GM19023 (cell line): ENCODE data around the gene DYNLRB1.

ENCODE experiments used
- ATAC-seq: cut with Tn5 transposase; IDR thresholded peaks from one replicate; pipeline ENCODE4 v1.9.1; 2021; ENCODE audit warnings: mild to moderate bottlenecking, moderate library complexity; ENCODE audit not compliant: unreplicated experiment

The DYNLRB1 gene

GRCh38 chr20:34532756-34533155 lies 16.5 kb downstream of the DYNLRB1 start:
- no peak for ATAC-seq

GRCh38 chr20:34534391-34535165 lies 18.4 kb downstream of the DYNLRB1 start:
- ATAC-seq = no peak

- ATAC-seq = no peak
Measured at GRCh38 chr20:34535301-34535840, 19.1 kb downstream of the DYNLRB1 start.

GRCh38 chr20:34535857-34536256 lies 19.6 kb downstream of the DYNLRB1 start:
- ATAC-seq = no peak

- ATAC-seq = no peak
Measured at GRCh38 chr20:34536798-34537394, 20.7 kb downstream of the DYNLRB1 start.

- ATAC-seq = no peak
Measured at GRCh38 chr20:34537651-34538050, 21.4 kb downstream of the DYNLRB1 start.

- ATAC-seq = no peak
Measured at GRCh38 chr20:34538671-34539123, 22.5 kb downstream of the DYNLRB1 start.

- ATAC-seq = no peak
Measured at GRCh38 chr20:34539756-34540155, 23.5 kb downstream of the DYNLRB1 start.

GRCh38 chr20:34540596-34541263 lies 24.5 kb downstream of the DYNLRB1 start:
- ATAC-seq = no peak

- no peak for ATAC-seq
Measured at GRCh38 chr20:34541264-34541901, 25.2 kb downstream of the DYNLRB1 start.

- no peak for ATAC-seq
Measured at GRCh38 chr20:34541917-34542316, 25.7 kb downstream of the DYNLRB1 start.

- ATAC-seq = no peak
Measured at GRCh38 chr20:34542439-34542838, 26.2 kb downstream of the DYNLRB1 start.

- no peak for ATAC-seq
Measured at GRCh38 chr20:34543463-34544056, 27.3 kb downstream of the DYNLRB1 start.

- ATAC-seq = no peak
Measured at GRCh38 chr20:34544109-34544796, 28.0 kb downstream of the DYNLRB1 start.

GRCh38 chr20:34546751-34547181 lies 30.5 kb downstream of the DYNLRB1 start:
- ATAC-seq = no peak

GRCh38 chr20:34547844-34548613 lies 31.8 kb downstream of the DYNLRB1 start:
- no peak for ATAC-seq

GRCh38 chr20:34549291-34549928 lies 33.2 kb downstream of the DYNLRB1 start:
- ATAC-seq = no peak

GRCh38 chr20:34549929-34550305 lies 33.7 kb downstream of the DYNLRB1 start:
- ATAC-seq = no peak

- ATAC-seq = no peak
Measured at GRCh38 chr20:34552569-34552968, 36.3 kb downstream of the DYNLRB1 start.
